HG03565 (cell line): Measurements from ENCODE around the gene TMEM164.

Experiments used
- ATAC-seq: cut with Tn5 transposase; IDR thresholded peaks from one replicate; pipeline ENCODE4 v1.9.1; 2021; ENCODE audit warnings: mild to moderate bottlenecking, moderate library complexity; ENCODE audit not compliant: unreplicated experiment

TMEM164 gene

DNA sequence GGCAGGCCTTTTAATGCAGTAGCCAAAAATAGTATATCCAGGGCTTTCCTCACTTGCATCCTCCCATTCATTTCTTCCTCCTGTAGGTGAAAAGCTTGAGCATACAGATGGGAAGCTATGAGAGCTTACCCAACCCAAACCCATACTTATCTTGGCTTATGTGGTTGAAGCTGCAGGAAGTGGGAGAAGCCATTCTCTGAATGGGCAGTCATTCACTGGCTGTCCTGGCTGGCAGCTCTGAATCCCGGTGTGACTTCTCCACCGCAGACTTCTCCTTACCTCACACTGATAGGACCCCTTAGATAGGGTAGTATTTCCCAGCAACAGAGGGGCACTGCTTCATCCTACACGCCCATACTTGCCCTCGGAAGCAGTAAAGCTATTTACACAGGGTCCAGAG, 189.6 kb downstream of the TMEM164 start:
- no peak for ATAC-seq

DNA sequence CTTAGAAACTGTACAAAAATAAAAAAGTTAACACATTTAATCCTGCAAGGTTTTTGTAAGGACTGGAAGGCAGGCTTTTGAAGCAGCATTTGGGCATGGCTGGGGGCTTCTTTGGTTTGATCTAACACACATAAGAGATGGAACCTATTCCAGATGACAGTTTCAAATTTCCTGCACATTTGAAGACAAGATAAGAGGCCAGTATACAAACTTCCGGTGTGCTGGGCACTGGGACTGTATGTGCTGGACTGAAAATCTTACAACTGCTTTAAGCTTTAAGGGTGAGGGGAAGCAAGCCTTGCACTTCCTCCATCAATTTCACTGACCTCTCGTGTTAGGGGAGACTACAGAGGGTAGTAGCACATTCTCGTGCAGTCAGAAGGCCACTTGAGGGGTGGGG, 192.1 kb downstream of the TMEM164 start:
- ATAC-seq = no peak

DNA sequence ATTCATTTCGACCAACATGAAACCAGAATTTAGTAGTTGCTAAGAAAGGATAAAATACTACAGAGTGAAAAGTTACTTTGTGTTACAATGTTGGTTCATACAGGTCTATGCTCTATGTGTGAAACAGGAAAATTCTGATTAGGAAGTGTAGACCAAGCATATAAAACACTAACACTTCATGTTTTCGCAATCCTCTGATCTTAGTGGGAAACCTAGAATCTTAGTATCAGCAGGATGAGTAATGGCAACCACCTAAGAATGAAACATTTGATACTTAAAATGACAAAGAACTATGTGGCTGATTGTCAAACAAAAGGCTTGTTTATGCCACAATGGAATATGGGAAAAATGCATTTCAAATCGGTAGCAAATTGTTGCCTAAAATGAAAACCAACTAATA, 198.9 kb downstream of the TMEM164 start:
- no peak for ATAC-seq

DNA sequence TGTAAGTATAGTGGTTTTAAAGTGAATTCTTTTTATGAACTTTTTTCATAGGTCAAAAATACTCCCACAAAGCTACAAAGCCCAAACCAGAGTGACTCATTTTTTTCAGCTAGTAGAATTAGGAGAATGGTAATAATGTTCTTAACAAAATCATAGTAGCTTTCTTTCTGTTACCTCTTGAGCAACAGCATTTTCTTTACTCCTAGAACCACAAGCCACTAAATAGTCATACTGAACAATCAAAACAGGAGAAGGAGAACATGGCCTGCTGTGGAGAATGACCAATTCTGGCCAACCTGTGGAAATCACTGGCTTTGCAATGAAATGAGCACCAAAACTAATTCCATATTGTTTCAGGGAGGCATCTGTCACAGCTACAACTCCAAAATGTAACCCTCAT, 202.1 kb downstream of the TMEM164 start:
- no peak for ATAC-seq

DNA sequence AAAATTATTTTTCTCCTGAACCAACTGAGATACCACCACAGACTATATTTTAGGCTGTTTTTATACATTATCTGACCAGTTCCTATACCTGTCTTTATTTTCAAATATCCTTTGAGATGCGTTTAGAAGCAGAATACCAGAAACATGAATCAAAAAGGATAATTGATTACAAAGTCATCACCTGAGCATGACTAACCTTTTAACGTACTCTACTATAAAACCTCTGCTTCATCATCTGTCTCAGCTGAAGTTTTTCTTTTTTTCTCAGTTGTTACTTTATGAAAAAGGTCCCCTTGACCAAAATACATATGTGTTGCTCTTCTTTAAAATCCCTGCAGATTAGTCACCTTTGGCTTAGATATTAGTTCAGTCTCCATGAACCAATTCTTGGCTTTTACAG, 205.2 kb downstream of the TMEM164 start:
- no peak for ATAC-seq

DNA sequence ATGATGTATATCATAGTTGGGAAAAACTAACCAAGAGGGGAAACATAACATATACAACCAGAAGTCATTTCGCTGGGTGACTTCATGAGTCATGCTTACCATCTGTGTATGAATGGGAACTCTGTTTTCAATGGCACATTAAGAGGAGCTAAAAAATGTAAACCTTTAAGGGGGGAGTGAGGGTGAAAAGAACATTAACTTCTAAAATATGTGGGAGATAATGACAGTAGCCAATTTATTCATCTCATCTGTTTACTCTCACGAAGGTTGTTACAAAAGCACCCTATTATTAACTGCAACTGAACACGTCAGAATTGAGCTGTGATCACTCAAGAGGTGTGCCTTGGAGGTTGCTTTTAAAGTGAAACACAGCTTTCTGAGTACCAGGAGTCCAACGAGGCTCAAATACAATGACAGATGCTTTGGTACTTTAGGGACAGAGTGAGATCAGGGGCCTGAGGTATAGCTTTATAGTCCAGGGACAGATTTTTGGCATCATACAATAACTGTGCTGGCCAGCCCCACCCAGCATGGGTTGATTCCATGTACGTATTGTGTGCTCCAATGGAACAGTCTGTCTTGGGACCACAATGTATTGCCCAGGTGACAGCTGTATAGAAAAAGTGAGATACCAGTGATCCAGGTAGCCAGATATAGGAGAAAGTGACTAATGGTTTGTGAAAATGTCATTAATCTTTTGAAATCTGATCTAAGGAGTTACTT, 207.7 kb downstream of the TMEM164 start:
- no peak for ATAC-seq

DNA sequence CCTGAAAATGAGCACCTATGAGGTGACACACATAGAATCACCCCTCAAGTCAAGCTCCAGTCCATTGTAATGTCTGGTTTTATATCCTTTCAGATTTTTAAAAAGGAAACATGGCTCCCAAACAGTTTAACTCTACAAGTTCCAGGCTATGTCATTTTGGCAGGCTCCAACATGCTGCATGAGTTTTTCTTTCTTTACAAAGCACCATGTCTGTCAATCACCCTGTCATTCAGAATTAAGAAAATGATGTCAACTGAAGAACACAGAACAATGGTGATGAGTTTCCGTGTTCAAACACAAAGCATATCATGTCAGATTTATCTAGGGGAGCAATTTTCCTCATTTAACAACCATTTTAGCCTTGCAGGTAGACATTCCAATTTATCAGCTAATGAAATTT, 208.4 kb downstream of the TMEM164 start:
- no peak for ATAC-seq

DNA sequence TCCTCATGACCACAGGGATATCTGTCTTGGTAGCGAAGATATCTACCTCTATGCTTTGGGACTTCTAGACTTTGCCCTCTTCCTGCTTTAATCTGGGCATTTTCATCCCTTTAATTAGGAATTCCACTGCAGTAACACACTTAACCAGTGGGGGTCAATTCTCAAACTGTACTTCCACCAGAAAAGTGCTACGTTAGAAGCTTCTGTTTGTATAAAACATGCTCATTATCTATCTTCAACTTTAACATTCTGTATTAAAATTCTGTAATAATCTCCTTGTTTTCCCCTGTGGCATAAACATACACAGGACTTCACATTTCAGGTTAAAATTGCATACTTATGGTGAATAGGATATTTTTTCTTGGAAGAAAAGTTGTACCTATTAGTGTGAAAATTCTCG, 209.4 kb downstream of the TMEM164 start:
- ATAC-seq = no peak

DNA sequence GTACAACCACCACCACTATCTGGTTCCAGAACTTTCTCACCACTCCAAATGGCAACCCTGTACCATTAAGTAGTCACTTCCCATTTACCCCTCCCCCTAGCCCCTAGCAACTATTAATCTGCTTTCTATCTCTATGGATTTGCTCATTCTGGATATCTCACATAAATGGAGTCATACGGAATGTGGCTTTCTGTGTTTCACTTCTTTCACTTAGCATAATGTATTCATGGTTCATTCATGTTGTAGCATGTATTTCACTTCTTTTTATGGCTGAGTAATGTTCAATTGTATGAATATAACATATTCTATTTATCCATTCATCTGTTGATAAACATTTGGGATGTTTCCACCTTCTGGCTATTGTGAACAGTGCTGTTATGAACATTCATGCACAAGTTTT, 210.3 kb downstream of the TMEM164 start:
- no peak for ATAC-seq

DNA sequence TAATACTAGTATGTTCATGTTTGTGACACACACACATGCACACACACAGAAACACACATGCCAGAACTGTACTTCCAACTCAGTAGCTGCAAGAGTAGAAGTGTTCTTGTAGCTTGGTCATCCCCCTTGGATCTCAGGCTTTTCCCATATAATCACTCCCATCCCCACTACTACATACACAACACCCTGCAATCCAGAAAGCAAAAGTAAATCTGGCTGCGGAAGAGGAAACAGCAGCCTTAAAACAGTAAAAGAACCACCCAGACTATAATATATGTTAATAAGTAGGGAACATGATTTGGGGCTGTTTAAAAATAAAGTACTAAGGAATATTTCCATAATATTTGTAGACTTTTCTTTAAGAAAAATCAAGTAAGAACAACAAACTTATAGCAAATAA, 211.8 kb downstream of the TMEM164 start:
- no peak for ATAC-seq

DNA sequence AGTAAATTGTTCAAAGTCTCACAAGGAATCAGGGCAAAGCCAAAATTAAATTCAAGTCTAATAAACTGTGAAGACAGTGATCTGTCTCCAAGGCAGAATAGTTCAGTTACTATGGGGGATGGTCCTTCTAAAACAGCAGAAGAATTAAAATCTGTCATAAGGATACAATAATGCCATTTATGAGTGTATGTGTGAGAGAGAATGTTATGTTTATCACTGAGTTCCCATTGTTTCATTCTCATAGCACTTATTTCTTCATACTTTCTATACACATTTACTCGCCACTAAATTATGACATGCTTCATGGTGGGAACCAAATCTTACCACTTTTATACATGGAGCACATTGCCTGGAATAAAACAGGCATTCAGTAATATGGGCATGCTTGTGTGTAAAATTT, 212.5 kb downstream of the TMEM164 start:
- ATAC-seq = no peak

DNA sequence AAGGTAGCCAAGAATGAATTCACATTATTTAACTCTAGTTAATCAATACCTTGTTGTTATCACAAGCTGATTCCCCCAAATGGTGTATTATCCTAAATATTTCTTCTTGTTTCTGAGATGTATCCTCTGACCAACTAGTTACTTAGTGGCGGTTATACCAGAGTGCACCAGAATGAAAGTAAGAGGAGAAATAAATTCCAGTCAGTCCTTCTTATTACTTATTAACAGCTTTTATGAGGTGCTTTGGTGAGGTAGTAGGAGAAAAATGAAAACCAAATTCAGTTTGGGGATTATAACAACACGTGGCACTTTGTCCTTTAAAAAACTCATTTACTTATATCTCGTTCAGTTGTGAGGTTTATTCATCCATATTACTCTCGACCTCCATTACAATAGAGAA, 213.1 kb downstream of the TMEM164 start:
- no peak for ATAC-seq

DNA sequence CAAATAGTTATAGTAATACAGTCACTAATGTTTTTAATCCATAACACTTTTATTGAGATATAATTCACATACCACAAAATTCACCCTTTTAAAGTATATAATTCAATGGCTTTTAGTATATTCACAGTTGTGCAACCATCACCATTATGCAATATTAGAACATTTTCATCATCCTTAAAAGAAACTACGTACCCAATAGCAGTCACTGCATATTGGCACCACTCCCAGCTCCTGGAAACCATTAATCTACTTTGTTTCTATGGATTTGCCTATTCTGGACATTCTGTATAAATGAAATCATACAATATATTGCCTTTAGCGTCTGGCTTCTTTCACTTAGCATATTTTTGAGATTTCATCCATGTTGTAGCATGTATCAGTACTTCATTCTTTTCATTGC, 215.7 kb downstream of the TMEM164 start:
- ATAC-seq = no peak

DNA sequence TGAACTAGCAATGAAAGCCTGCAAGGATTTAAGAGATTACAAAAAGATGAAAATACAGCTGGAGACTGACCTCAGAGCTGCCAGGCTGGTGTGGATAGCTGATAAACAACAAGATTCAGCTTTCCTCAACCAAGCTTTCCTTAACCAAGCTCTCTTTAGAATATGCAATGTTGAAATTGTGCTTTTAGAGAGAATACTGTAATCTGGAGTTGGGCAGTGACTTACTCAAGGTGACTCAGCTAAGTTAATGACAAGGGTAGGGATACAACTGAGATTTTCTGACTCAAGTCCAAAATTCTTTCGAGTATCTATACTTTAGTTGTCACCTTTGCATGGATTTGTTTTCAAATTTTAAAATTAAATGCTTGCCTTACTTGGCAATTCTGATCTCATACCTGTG, 217.0 kb downstream of the TMEM164 start:
- no peak for ATAC-seq

DNA sequence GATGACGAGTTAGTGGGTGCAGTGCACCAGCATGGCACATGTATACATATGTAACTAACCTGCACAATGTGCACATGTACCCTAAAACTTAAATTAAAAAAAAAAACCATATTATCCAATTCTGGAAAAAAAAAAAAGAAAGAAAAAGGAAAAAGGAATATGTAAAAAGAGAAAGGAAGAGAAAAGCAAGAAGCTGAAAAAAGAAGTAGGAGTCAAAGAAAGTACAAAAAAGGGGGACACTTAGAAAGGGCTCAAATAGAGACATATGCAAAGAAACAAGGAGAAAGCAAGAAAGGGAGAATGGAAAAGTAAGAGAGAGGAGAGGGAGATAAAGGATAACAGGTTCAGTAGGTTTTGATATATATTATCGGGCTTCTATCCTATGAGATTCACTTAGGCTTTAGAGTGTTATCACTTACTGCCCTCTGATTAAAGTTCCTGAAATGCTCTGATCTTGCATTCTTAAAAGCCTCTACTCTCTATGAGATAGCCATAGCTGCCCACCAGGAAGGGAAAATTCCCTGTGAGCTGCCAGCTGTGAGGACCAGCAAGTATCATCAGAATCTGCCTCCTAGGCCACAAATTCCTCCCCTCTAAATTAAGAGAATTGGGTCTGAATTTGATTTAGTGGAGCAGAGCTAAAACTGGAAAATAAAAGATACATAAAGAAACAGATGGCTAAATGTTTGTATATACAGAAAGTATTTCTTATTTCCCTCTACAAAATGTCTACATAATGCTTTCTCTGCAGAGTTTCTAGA, 219.8 kb downstream of the TMEM164 start:
- ATAC-seq = no peak

DNA sequence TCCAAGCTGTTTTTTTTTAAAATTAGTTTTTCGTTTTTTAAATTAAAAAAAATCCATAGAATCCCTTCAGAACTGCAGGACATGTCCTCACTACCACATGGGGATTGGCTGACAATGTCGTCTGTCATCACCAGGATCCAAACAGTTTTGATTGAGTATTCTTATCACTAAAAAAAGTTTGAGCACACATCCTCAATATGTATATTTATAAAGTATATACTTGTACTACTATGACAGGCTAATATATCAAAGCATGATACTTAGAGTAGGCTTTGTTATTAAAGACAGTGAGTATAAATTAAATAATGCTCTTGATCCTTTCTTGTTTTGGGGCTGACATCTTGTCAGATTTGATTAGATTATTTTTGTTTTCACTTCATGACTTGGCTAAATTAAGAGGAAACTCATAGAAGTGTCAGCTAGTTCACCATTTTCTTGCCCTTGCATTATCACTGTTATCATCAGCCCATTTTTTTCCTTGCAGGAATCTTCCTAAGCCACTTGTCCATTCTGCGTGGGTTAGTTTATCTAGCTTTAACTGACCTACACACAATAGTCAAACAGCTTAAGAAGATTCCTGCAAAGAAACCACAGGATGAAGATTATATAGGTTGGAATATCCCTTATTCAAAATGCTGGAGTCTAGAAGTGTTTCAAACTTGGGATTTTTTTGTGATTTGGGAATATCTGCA, 222.2 kb downstream of the TMEM164 start:
- no peak for ATAC-seq

DNA sequence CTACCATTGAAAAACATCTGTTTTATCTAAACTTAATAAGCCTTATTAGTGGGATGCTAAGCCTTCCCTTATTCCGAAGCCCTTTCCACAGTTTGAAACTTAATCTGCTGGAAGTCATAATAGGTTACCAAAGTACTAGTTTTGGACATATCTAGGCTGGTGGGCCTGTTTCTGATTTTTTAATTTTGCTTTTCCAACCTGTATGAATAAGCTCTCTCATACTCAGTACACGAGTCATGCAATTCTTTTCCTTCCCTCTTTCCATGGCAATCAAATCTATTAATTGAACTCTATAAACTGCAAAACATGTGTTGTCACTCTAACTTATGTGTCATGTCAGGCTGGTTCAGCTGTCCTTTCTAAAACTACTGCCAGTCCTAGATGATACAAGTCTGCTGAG, 224.0 kb downstream of the TMEM164 start:
- ATAC-seq = no peak
